ENCODE measurements around the gene SPRR1A.
A peak's percentile ranks its signal among the peaks of the same experiment; 100 is the strongest.

The SPRR1A gene

GRCh38 chr1:152983743-152984142 is at the start of gene SPRR1A:
SPRR1A (plus strand) TSS chr1:152984081; CDS start chr1:152985231, 1,150 bp downstream.
- no peak for DNase-seq (ENCODE audit: insufficient read length, low spot score)
- FAIRE-seq, result no peak

- FAIRE-seq (no peak), DNase-seq (ENCODE audit: insufficient read length, low spot score) (no peak)
These were observed 43.3 kb upstream of the SPRR1A start for GRCh38 chr1:152940614-152941013.

DNA sequence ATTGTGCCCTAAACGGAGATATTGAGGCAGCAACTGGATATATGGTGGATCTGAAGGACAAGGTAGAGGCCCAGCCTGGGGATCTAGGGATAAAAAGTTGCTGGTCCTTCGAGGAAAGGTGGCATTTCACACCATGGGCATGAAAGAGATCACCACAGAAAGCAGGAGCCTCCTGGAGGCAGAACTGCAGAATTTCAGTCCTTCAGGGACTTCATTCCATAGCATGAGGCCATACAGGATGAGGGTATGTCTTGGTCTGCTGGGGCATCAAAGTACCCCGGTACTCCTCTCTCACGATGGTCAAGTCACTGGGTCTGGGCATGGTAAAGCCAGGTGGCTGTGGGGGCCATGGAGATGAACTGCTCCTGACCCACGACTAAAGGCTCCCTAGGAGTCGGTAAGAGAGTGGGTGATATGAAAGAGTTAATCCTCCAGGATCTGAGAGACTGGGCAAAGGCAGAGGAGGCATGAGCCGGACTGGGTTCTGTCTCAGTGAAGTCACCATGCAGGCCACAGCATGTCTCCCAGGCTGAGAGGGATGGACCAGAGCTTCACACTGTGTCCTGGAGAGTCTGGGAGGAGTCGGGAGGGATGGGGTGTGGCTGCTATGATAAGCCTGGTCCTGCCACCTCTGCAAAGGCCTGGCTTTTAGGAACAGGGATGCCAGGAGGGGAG is 42.7 kb upstream of the SPRR1A start:
- no peak for FAIRE-seq

DNA sequence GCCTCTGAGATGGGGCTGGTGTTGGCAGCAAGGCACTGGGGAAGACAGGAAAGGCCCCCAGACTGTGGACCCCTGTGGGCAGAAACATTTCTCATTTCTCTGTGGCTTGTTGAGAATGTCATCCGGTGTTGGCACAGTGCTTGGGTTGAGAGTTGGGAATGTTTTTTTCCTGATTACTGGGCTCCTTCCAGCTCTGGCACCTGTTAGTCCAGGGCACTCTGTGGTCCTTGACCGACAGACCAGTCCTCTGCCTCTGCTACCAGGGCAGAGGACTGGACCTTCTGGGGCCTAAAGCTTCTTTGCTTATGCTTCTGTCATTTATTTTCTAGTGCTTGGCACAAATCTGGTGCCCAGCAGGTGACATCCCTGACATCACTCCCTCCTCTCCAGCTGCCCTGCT is 41.7 kb upstream of the SPRR1A start:
- FAIRE-seq (no peak), DNase-seq (ENCODE audit: insufficient read length, low spot score) (no peak)

More for the DNA sequence above, 42.7 kb upstream of the SPRR1A start:
- no peak for DNase-seq (ENCODE audit: insufficient read length, low spot score)

GRCh38 chr1:152946248-152946647 is 37.6 kb upstream of the SPRR1A start:
- DNase-seq (ENCODE audit: insufficient read length, low spot score) (no peak), FAIRE-seq (no peak)

DNA sequence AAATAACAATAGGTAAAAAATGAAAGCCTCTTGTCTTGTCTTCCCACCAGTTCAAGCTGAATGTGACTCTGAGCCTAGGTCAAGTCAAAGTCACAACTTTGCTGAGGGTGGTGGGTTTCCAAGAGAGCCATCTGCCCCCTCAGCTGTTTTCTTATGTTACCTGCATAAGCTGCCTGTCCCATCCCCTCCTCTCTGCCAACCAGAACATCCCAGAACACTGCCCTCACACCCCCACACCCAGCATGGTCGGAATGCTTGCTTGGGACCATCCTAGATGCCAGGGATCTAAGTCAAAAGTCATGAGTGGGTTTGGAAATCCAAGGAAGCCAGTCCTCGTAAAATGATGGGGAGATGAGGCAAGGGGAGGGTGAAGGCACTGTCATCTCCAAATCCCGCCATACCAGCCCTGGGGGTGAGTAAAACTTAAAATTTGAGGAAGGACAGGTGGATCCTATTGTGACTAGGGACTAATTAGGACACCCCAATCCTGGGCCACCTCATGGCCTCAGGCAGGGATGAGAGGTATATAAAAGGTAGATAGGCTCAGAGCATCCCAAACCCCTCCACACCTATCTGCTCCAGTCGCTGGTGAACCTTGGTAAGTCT is 37.1 kb upstream of the SPRR1A start, which contains the start of gene SPRR5:
Gene SPRR5, plus strand, starts transcription at position 556 of the 606 bp plus-strand sequence. CDS start 1,349 bp downstream, outside the sequence.
- FAIRE-seq, result no peak

DNA sequence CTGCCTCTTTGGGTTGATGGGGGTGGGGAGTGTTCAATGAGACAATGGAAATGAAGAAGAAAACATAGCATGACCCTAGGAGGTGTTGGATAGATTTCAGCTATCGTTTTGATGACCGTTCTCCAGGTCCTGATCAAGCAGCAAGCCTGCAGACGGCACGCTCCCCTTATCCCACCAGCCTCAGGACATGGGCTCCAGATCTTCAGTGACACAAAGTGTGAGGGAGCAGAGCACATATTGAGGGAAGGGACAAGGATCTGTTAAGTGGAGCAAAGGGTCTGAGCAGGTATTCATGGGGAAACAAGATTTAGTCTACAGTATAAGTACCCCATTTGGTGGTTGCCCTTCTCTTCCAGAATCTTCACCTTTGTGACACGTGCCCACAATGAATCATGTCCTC is 32.2 kb upstream of the SPRR1A start:
- no peak for FAIRE-seq
- no peak for DNase-seq (ENCODE audit: insufficient read length, low spot score)

More for the DNA sequence above, 37.1 kb upstream of the SPRR1A start, which contains the start of gene SPRR5:
- no peak for DNase-seq (ENCODE audit: insufficient read length, low spot score)

DNA sequence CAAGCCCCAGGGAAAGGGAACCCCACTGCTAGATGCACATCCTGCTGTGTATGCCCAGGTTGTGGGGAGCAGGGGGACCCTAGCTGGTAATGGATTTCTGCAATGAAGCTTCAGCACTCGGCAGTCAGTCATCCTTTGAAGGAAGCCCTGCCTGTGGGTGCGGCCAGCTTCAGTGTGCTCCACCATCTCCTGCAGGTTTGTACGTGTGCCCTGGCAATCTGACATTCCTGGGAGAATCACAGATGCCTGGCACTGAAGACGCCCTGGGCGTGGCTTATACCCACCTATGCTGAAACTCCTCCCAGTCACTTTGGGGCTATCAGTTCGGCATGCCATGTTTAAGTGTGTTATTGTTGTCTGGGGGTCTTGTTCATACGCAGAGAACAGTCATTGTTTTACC is 30.1 kb upstream of the SPRR1A start:
- DNase-seq (ENCODE audit: insufficient read length, low spot score) (no peak), FAIRE-seq (no peak)

- FAIRE-seq (no peak), DNase-seq (ENCODE audit: insufficient read length, low spot score) (no peak)
These were observed 29.4 kb upstream of the SPRR1A start for GRCh38 chr1:152954436-152954835.

DNA sequence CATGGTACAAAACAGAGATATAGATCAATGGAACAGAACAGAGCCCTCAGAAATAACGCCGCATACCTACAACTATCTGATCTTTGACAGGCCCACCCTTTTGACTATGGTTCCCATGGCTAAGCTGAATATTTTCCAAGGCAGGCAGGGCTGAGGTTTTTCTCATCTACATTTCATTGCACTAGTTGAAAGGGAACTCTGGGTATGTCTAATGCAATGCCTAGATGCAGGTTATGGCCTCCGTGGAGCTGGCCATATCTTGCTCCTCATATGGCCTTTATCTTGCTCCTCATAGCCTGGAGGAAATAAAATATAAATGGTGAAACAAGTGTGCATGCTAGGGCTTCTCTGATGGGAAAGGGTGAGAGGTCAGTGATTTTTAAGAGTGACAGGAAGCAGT is 26.3 kb upstream of the SPRR1A start:
- FAIRE-seq (no peak), DNase-seq (ENCODE audit: insufficient read length, low spot score) (no peak)

GRCh38 chr1:152959273-152959672 is 24.6 kb upstream of the SPRR1A start:
- DNase-seq (ENCODE audit: insufficient read length, low spot score) (no peak), FAIRE-seq (no peak)

GRCh38 chr1:152959801-152960451 is 24.0 kb upstream of the SPRR1A start:
- FAIRE-seq (no peak), DNase-seq (ENCODE audit: insufficient read length, low spot score) (no peak)

DNA sequence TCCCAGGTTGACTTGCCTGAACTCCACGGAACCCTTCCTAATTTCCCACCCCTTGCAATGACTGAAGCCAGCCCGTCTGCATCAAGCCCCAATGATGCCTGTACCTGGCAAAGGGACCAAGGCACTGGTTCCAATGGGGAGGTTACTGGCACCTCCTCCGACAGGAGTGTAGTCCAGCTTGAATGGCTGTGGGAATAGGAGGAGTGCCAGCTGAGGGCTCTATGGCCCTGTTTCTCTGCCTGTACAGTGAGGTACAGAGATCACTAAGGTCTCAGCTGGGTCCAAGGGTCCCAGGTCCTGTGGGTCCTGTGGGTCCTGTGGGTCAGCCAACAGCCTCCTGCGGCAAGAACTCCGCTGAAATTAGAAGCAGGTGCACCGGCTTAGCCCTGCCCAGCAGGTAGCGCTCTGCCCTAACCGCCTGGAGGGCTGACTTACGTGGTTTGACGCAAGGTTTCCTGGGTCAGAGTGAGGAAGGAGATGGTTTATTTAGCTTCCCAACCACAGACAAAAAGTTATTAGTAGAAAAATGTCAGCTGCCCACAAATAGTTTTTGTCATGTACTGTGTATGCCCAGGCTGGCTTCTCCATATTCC is 23.3 kb upstream of the SPRR1A start:
- DNase-seq (ENCODE audit: insufficient read length, low spot score) (no peak), FAIRE-seq (no peak)

DNA sequence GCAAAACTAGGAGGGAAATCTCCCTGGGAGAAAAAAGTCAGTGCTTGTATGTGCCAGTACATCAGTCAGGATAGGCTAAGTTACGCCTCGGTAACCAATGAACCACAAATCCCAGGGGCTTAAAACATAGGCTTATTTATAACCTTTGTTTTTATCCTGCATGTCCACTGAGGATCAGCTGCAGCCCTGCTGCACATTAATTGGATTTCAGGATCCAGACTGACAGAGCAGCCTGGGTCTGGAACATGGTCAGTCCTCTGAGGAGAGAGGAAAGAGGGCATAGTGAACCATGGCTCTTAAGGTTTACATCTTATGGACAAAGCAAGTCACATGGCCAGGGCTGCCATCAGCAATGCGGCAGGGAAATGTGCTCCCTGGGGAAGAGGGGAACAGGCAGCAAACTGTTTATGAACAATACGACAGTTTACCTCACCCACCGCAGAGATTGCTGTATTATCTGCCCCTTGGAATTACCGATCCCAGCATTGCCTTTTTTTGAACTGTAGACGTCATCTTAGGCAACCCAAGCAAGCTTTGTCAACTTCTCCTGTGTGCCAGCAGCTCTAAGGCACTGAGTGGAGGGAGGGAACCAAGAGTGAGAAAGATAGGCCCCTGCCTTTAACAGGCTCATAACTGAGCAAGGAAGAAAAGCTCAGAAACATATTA is 22.5 kb upstream of the SPRR1A start:
- FAIRE-seq (no peak), DNase-seq (ENCODE audit: insufficient read length, low spot score) (no peak)

DNA sequence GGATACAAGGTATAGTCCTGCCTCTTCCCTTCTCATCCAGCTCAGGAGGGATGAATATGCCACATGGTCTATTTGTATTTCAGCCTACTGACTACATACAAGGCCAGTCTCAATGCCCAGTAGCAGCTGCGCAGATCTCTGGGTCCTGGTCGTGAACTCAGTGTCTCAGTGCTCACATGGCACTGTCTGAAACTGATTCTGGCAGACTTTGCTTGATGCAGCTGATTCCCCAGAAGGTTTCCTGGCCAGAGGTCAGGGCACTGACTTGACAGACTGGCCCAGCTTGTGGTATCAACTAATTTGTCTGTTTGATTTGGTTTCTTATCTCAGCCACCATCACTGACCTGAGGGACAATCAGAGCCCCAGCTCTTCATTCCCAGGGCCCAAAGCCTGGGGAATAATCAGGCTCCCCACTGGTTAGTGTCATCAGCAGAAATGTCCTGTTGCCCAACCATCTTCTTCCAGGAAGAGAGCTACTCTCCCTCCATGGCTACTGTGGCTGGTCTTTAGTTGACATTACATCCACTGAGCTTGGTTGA is 20.9 kb upstream of the SPRR1A start:
- no peak for FAIRE-seq

GRCh38 chr1:152964536-152964935 is 19.3 kb upstream of the SPRR1A start:
- DNase-seq (ENCODE audit: insufficient read length, low spot score) (no peak), FAIRE-seq (no peak)

More for the DNA sequence above, 20.9 kb upstream of the SPRR1A start:
- DNase-seq (ENCODE audit: insufficient read length, low spot score), result no peak

DNA sequence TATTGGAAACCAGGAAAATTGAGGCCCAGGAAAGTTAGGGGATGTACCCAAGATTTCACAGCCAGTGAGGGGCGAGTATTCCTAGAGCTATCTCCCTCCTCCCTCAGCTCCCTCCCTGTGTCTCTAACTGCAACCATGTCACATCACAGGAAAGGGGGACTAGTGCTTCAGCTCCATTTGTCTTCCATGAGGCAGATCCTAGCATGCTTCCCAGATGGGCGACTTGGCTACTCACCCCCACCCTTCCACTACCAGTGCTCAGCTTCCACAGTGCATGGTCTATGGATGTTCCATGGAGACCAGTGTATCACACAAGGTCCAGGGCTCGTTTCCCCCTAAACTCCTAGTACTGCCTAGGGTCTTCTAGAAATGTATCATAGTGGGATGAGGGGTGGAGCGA is 18.0 kb upstream of the SPRR1A start:
- no peak for FAIRE-seq
- no peak for DNase-seq (ENCODE audit: insufficient read length, low spot score)

DNA sequence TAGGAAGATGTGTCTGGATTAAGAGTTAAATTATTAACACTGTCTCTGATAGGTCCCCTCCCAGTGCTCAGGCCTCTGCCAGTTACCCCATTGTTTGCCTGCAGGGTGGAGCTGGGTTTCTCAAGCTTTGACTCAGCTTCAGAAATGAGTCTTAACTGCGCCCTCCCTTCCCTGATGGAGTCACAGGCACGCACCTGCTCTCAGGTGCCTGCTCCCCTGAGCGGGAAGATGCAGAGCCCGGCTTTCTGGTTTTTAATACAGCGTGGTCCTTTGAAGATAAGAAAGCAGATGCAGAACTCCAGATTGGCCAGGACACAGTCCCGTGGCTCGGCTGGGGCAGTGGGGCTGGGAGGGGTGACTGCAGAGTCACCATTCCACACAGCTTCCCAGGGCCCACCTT is 16.7 kb upstream of the SPRR1A start:
- DNase-seq (ENCODE audit: insufficient read length, low spot score) (no peak), FAIRE-seq (no peak)

DNA sequence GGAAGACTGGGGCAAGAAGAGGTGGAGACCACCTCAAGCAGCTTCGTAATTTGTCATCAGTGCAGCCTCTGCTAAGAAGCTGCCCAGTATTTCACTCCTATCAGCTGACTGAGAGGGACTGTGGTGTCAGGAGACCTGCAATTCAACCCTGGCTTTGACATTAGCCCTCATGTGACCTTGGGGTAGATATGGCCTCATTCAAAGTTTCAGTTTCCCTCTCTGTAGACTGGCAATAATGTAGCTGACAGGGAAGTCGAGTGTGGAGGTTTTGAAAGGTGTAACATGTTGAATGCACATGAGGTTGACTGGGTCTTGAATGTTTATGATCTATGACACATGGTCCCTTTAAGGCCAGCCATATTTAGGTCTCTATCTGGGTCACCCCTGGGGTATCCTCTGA is 15.6 kb upstream of the SPRR1A start:
- FAIRE-seq (peak; percentile 93), DNase-seq (ENCODE audit: insufficient read length, low spot score) (peak; percentile 10)

- FAIRE-seq (no peak), DNase-seq (ENCODE audit: insufficient read length, low spot score) (no peak)
These were observed 14.8 kb upstream of the SPRR1A start for GRCh38 chr1:152969036-152969435.

DNA sequence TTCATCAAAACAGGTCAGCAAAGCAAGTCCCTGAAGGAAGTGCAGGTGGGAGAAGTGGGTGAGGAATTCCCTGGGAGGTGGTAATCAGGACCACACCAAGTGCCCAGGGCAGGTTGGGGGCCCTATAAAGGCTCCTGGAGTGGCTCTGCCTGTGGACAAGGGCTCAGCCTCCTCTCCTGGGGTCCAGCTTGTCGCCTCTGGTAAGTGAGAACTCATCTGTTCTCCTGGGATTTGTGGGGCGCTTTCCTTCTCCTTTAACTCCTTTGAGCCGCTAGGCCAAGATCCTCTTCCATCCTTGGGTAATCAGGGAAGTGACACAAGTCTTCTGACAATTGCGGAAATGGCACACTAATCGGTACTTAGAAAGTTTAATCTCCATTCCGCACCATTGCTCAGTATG is 13.4 kb upstream of the SPRR1A start, which contains the start of gene SPRR4:
Gene SPRR4, plus strand, starts transcription at position 154 of the 400 bp plus-strand sequence. CDS start 1,243 bp downstream, outside the sequence.
- FAIRE-seq, result no peak
- no peak for DNase-seq (ENCODE audit: insufficient read length, low spot score)
